Testis (tissue), 2 donors: Measurements from ENCODE around the gene TMEM120B.

Experiments used
- CTCF ChIP-seq, 3 experiments: fragments of 450-650 bp in 2 of 3; fragments of 200-600 bp in 1 of 3; sonication (generic) in 1 of 3; IDR thresholded peaks; one replicate each; pipeline ENCODE4 v1.5.1; 2016 to 2019; ENCODE audit warnings: antibody characterized with exemption in 3 of 3, mild to moderate bottlenecking in 2 of 3, moderate library complexity in 1 of 3
- POLR2A ChIP-seq: fragments of 450-650 bp; IDR thresholded peaks from one replicate; pipeline ENCODE4 v1.6.1; 2017; ENCODE audit warnings: antibody characterized with exemption, mild to moderate bottlenecking, moderate library complexity

- TF ChIP-seq CTCF (IDR thresholded peaks at IDR 0.05), result no peak
- no peak for TF ChIP-seq POLR2A
Observed at GRCh38 chr12:121813951-121814350, 101.4 kb downstream of the TMEM120B start.
